D721Med (cell line): ENCODE measurements around the gene UQCR11.

Experiments used
- DNase-seq: peaks from one replicate; pipeline ENCODE4 v3.0.0; 2011; ENCODE audit warnings: low spot score; ENCODE audit not compliant: insufficient read length
- FAIRE-seq: peaks from 2 replicates; lab custom pipeline; 2011; peaks lifted over from hg19 to GRCh38; lab: Jason Lieb, UNC
- TF ChIP-seq, protein P1 (sequence below): IDR thresholded peaks from 2 replicates; pipeline ENCODE4 v1.5.1; 2012; ENCODE audit warnings: mild to moderate bottlenecking, control low read depth; ENCODE audit not compliant: insufficient read depth; ENCODE audit errors: missing control alignments

The UQCR11 gene

DNA sequence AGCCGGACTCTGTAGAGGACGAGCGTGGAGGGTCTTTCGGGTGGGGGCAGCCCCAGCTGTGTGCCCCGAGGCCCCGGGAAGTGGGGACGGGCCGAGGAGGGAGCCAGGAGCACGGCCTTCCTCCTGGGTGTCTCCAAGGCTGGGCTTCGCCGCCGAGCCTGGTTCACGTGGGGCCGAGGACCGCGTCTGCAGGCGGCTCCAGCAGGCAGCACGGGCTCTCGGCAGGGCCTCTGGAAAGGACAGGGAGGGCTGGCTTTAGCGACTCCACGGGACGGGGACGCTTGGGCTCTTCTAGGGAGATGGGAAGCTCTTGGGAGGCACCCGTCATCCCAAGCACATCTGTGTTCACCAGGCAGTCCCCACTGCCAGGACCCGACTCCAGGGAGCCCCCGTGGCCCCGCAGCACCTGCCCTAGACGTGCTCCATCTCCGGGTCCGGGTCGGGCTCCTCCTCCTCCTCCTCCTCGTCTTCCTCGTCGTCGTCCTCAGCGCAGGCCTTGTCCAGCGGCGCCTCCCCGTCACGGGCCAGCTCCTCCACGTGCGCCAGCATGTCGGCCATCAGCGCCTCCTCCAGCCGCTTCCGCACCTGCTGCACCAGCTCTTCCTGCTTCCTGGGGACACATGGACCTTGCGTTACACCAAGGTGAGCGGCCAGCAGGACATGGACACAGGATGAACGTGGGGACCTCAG lies 27.2 kb downstream of the UQCR11 start:
- TF ChIP-seq, protein P1, sequence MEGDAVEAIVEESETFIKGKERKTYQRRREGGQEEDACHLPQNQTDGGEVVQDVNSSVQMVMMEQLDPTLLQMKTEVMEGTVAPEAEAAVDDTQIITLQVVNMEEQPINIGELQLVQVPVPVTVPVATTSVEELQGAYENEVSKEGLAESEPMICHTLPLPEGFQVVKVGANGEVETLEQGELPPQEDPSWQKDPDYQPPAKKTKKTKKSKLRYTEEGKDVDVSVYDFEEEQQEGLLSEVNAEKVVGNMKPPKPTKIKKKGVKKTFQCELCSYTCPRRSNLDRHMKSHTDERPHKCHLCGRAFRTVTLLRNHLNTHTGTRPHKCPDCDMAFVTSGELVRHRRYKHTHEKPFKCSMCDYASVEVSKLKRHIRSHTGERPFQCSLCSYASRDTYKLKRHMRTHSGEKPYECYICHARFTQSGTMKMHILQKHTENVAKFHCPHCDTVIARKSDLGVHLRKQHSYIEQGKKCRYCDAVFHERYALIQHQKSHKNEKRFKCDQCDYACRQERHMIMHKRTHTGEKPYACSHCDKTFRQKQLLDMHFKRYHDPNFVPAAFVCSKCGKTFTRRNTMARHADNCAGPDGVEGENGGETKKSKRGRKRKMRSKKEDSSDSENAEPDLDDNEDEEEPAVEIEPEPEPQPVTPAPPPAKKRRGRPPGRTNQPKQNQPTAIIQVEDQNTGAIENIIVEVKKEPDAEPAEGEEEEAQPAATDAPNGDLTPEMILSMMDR, result no peak
- no peak for FAIRE-seq
- DNase-seq, result no peak

DNA sequence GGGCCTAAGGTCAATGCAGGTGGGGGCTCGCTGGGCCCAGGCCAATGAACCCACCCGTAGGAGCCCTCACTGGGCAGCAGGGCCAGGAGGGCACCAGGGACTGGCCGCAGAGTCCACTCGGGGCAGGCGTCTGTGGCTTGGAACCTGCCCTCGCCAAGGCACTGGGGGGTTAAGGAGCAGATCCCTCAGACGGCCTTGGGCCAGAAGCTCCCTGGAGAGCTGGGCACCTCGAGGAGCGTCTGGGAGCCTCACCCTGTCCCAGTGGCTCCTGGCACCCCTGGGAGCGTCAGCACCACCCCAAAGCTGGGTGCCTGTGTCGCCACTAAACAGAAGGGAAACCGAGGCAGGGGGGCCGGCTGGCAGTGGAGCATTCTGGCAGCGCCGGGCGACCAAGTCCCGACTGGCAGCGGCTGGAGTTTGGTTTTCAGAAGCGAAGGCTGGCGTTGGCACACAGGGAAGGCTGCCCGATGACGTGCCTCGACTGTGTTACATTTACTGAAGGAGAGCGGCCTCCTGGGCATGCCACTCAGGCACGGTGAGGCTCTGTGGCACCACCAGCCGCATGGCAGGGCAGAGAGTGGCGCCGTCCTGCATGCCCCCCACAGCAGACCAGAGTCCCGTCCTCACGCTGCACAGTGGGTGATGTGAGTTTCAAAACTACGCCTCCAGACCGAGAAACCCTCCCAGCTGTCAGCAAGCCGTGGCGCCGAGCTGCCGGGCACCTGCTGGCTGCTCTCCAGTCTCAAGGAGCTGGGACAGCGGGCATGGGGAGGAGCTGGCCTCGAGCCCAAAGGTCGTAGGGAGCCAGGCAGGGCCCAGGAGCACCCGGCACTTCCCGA lies 28.0 kb downstream of the UQCR11 start:
- DNase-seq, result no peak
- no peak for FAIRE-seq
- TF ChIP-seq, protein P1, result no peak

DNA sequence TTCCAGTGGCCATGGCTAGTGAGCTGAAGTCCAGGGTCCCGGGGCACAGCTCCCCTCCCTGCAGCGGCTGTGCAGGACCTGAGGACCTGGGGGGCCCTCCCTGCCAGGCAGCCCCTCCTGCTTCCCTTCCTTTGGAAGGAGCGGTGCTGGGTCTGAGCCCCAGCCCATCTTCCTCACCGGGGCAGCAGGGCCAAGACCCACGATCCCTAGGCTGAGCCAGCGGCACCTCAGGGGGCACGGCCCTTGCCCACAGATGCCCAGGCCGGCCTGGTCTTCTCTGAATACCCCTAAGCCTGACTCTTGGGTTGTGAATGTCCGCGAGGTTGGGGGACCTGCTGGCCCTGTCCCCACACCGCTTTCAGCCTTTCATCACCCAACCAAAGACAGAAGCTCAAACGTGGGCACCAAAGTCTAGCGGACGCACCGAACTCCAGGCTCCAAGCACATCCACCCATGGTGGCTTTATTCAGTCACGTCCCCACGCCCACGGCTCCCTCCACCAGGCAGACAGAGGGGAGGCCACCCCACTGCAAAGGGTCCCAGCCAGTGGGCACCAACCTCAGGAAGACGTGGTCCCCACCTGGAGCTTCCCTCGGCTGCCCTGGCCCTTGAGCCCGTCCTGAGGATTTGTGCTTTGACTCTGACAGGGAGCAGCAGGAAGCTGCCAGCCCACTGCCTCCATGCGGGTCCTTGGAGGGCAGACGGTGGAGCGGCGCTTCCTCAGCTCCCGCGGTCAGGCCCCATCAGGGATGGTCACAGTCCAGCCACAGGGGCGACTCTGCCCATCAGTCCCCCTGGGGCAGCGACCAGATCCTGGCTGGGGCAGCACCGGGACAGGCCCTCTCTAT lies 28.8 kb downstream of the UQCR11 start:
- TF ChIP-seq, protein P1, result no peak
- no peak for FAIRE-seq
- no peak for DNase-seq

DNA sequence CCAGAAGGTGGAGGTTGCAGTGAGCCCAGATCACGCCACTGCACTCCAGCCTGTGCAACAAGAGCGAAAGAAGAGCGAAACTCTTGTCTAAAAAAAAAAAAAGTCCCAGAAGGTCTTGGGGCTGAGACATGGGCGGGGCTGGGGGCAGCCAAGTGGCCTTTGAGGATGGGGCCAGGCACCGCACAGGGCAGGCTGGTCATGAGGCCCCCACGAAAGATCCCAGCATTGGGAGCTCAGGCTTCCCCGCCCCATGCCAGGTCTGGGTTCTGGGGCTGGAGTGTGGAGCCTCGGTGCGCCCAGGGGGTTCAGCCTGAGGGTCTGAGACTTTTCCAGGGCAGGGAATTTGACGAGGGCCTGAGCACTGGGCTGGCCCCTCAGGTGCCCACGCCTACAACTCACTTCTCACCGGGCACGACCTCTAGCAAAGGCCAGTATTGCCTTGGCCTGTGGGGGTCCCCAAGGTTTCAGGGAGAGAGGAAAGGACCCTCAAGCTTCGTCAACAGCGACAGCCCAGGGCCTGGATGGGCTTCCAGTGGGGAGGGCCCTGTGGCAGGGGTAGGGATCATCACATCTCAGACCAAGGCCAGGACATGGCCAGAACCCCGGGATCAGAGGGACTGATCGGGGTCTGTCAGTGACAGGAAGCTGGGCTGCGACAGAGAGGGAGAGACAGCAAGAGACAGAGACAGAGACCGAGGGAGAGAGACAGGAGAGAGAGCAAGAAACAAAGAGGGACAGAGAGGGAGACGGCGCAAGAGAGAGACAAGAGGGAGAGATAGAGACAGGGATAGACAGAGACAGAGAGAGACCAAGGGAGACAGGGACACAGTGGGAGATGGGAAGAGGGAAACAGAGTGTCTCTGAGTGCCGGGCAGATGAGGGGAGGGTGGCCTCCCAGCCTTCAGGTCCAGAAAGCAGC lies 29.7 kb downstream of the UQCR11 start:
- FAIRE-seq, result no peak

DNA sequence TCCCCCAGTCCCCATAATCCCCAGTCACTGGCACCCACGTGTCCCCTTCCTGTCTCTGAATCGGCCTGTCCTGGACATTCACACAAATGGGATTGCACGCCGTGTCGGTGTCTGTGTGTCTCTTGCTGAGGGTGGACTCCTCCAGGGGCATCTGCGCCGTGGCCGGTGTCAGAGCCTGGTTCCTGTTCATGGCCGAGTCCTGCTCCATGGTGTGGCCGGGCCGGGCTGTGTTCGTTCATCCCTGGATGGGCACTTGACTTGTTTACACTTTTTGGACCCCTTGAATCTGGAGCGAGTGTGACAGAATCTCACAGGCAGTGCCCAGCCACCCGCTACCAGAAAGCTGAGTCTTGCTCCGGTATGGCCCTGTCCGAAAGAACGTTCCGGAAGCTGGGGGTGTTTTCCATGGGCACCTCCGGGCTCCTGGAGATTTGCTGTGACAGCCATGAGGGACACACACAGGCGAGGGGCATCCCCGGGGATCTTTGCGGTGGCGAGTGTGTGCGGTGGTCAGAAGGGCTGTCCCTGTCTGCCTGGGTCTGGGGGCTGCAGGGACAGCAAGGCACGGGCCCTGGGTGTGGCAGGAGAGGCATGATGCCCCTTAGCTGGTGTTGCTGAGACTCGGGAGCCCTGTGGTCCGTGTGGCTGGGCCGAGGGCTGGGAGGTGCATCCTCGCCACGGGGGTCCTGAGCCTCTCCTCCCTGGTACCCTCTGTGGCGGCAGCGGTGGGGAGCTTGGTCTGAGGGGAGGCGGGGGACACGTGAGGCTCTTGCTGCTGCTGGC lies 30.7 kb downstream of the UQCR11 start:
- DNase-seq (no peak), FAIRE-seq (no peak)
- TF ChIP-seq, protein P1, result no peak

More for the DNA sequence above, 29.7 kb downstream of the UQCR11 start:
- no peak for DNase-seq
- TF ChIP-seq, protein P1, result no peak
